Measurements from ENCODE around the gene HOXD3. TPM values are rescaled to one million over a fixed set of nuclear protein-coding genes. Genes with fewer than 3 reads are reported as not detected.

HOXD3 gene
- total and polyA plus RNA-seq, 2 experiments from 2014 or later, result not detected

DNA sequence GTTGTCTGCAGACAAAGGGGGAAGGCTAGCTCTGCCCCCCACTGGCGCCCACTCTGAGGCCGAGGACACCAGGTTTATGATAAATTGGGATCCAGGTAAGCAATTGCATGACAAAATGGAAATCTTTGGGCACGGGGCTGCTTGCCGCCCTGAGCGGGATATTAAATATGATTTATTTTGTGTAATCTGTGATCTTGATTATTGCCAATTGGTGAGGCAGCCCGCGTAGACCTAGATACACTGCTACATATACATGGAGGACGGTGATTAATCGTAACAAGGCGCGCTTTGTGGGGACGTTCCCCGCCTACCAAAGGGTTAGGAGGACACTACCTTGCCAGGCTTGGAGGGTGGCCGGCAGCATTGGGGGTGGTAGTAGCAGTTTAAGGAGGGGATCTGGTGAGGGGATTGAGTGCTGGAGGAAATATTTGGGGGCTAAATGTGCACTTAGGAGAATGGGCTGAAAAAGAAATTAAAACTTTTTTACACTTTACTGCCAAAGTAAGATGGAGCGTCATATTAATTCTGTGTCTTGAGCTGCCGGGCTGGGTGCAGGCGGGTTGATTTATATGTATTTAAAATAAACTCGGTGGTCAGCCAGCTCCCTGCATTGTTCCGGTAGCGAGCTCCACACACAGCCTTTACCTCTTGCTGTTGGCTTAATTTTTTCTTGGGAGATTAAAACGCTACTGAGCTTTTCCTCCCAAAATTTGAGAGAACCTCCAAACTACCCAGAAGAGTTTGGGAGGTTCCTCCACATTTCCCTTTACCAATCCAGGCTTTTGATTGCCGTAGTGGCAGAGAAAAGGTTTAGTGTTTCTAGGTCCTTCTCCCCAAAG lies 4.1 kb downstream of the HOXD3 start:
- Histone ChIP-seq H3K79me2 (replicated peaks; ENCODE audit: insufficient read depth) (no peaks in the 10 kb centered on the region), H4K20me1 (replicated peaks; ENCODE audit: insufficient read depth) (peaks cover 44% of the 10 kb centered on the region), H3K27me3 (ENCODE audit: insufficient read depth) (peaks cover 100% of the 10 kb centered on the region), H3F3A (replicated peaks; ENCODE audit: low read depth) (peaks cover 24% of the 10 kb centered on the region), H3K4me2 (no peak overlapping the region), H2AFZ (no peak overlapping the region), H3K4me1 (ENCODE audit: insufficient read depth) (peaks cover 57% of the 10 kb centered on the region), H3K27ac (ENCODE audit: low read depth) (no peak overlapping the region), H3K36me3 (ENCODE audit: insufficient read depth) (no peaks in the 10 kb centered on the region), H3K9me2 (ENCODE audit: insufficient read depth) (no peaks in the 10 kb centered on the region), H3K4me3 (peak overlapping the region; percentile 41)
- Mint-ChIP-seq H3K27me3 (ENCODE audit: insufficient read depth, low read depth, poor library complexity) (peaks cover 99% of the 10 kb centered on the region), H3K27ac (no peak overlapping the region), H3K36me3 (ENCODE audit: low read depth) (no peaks in the 10 kb centered on the region), H3K4me1 (peaks cover 49% of the 10 kb centered on the region), H3K9me3 (peaks cover 10% of the 10 kb centered on the region; the same call in 2 of the 3 replicates), H3K4me3 (no peak overlapping the region)
- ATAC-seq (no peak), DNase-seq (ENCODE audit: low spot score) (peak; percentile 29)
- peak; percentile 96 for TF ChIP-seq EZH2 (IDR thresholded peaks at IDR 0.05; ENCODE audit: low read depth, unreplicated experiment)
- TF ChIP-seq CREB1 (CRISPR knock-in tag; IDR thresholded peaks at IDR 0.05; ENCODE audit: low read depth), result no peak
- TF ChIP-seq EZH2phosphoT487 (IDR thresholded peaks at IDR 0.05; ENCODE audit: unreplicated experiment), result peak; percentile 16

- Histone ChIP-seq H4K20me1 (replicated peaks; ENCODE audit: insufficient read depth) (peaks cover 50% of the 10 kb centered on the region), H2AFZ (no peak overlapping the region), H3K36me3 (ENCODE audit: insufficient read depth) (no peaks in the 10 kb centered on the region), H3K4me3 (no peak overlapping the region), H3K4me2 (no peak overlapping the region), H3K79me2 (replicated peaks; ENCODE audit: insufficient read depth) (no peaks in the 10 kb centered on the region), H3K9me2 (ENCODE audit: insufficient read depth) (no peaks in the 10 kb centered on the region), H3K4me1 (ENCODE audit: insufficient read depth) (peaks cover 55% of the 10 kb centered on the region), H3F3A (replicated peaks; ENCODE audit: low read depth) (peaks cover 24% of the 10 kb centered on the region), H3K27me3 (ENCODE audit: insufficient read depth) (peaks cover 100% of the 10 kb centered on the region), H3K27ac (ENCODE audit: low read depth) (no peak overlapping the region)
- Mint-ChIP-seq H3K4me1 (peaks cover 47% of the 10 kb centered on the region), H3K4me3 (no peak overlapping the region), H3K27ac (no peak overlapping the region), H3K27me3 (ENCODE audit: insufficient read depth, low read depth, poor library complexity) (peaks cover 100% of the 10 kb centered on the region), H3K36me3 (ENCODE audit: low read depth) (no peaks in the 10 kb centered on the region), H3K9me3 (peaks cover 7% of the 10 kb centered on the region; the same call in 1 of the 3 replicates)
- DNase-seq (ENCODE audit: low spot score), result peak; percentile 13
- ATAC-seq, result no peak
- TF ChIP-seq CREB1 (CRISPR knock-in tag; IDR thresholded peaks at IDR 0.05; ENCODE audit: low read depth), result no peak
- TF ChIP-seq EZH2 (IDR thresholded peaks at IDR 0.05; ENCODE audit: low read depth, unreplicated experiment), result peak; percentile 89
- no peak for TF ChIP-seq JUNB (IDR thresholded peaks at IDR 0.05; ENCODE audit: unreplicated experiment)
- TF ChIP-seq NANOG (IDR thresholded peaks at IDR 0.05; ENCODE audit: borderline replicate concordance), result no peak
- TF ChIP-seq STAT1 (IDR thresholded peaks at IDR 0.05; ENCODE audit: unreplicated experiment), result no peak
- no peak for TF ChIP-seq ZNF462 (CRISPR knock-in tag; IDR thresholded peaks at IDR 0.05)
- TF ChIP-seq EZH2phosphoT487 (IDR thresholded peaks at IDR 0.05; ENCODE audit: unreplicated experiment), result peak; percentile 83
These were observed 4.9 kb downstream of the HOXD3 start for GRCh38 chr2:176161825-176162626.
